Stimulated activated effector memory CD8-positive, alpha-beta T cell treated with anti-CD3 and anti-CD28 coated beads, Interleukin-12 subunit alpha, Interleukin-12 subunit beta, amount 100 ng/mL, for 72 hours (primary cell): ENCODE measurements around the gene LCN15.
"Not testable (repeated sequence)": the region's sequence is repeated elsewhere in the genome, so short reads cannot be mapped to it uniquely, and the experiment has no call there.

Source experiments
- ATAC-seq: fragments of 150-1000 bp; cut with Tn5 transposase; 2 replicates; pipeline ENCODE4 v1.10.0; 2021
- DNase-seq, 2 donors: peaks; one replicate each; pipeline ENCODE4 v3.0.0; 2021 to 2022; ENCODE audit warnings: low spot score in 2 of 2
- H3K27ac Mint-ChIP-seq: one replicate; pipeline ENCODE4 v1.8.0; 2022; ENCODE audit warnings: mild to moderate bottlenecking, mixed read lengths
- H3K36me3 Mint-ChIP-seq: one replicate; pipeline ENCODE4 v1.8.0; 2022; ENCODE audit warnings: mild to moderate bottlenecking, mixed read lengths
- H3K4me1 Mint-ChIP-seq: one replicate; pipeline ENCODE4 v1.8.0; 2022; ENCODE audit warnings: mixed read lengths
- H3K4me3 Mint-ChIP-seq: one replicate; pipeline ENCODE4 v1.8.0; 2022; ENCODE audit warnings: mild to moderate bottlenecking, mixed read lengths
- H3K9me3 Mint-ChIP-seq: one replicate; pipeline ENCODE4 v1.8.0; 2022; ENCODE audit warnings: mixed read lengths

Gene LCN15

GRCh38 chr9:136720898-136721338 is 43.4 kb downstream of the LCN15 start:
- ATAC-seq (no peak), DNase-seq (no peak)
- H3K9me3 Mint-ChIP-seq = no peaks in the 10 kb centered on the region
- H3K36me3 Mint-ChIP-seq = peaks cover 51% of the 10 kb centered on the region
- peak overlapping the region; percentile 79 for H3K27ac Mint-ChIP-seq
- peaks cover 18% of the 10 kb centered on the region for H3K4me1 Mint-ChIP-seq
- no peak overlapping the region for H3K4me3 Mint-ChIP-seq

- ATAC-seq = no peak
- Mint-ChIP-seq H3K36me3 (peaks cover 46% of the 10 kb centered on the region), H3K27ac (no peak overlapping the region), H3K4me1 (peaks cover 18% of the 10 kb centered on the region), H3K9me3 (no peaks in the 10 kb centered on the region), H3K4me3 (no peak overlapping the region)
- DNase-seq = no peak
These were observed 43.9 kb downstream of the LCN15 start for GRCh38 chr9:136720251-136720897.

- DNase-seq (no peak), ATAC-seq (peak; percentile 4)
- Mint-ChIP-seq H3K4me1 (peaks cover 15% of the 10 kb centered on the region), H3K4me3 (no peak overlapping the region), H3K27ac (no peak overlapping the region), H3K9me3 (no peaks in the 10 kb centered on the region), H3K36me3 (peaks cover 36% of the 10 kb centered on the region)
These were observed 45.0 kb downstream of the LCN15 start for GRCh38 chr9:136719195-136719880.

DNA sequence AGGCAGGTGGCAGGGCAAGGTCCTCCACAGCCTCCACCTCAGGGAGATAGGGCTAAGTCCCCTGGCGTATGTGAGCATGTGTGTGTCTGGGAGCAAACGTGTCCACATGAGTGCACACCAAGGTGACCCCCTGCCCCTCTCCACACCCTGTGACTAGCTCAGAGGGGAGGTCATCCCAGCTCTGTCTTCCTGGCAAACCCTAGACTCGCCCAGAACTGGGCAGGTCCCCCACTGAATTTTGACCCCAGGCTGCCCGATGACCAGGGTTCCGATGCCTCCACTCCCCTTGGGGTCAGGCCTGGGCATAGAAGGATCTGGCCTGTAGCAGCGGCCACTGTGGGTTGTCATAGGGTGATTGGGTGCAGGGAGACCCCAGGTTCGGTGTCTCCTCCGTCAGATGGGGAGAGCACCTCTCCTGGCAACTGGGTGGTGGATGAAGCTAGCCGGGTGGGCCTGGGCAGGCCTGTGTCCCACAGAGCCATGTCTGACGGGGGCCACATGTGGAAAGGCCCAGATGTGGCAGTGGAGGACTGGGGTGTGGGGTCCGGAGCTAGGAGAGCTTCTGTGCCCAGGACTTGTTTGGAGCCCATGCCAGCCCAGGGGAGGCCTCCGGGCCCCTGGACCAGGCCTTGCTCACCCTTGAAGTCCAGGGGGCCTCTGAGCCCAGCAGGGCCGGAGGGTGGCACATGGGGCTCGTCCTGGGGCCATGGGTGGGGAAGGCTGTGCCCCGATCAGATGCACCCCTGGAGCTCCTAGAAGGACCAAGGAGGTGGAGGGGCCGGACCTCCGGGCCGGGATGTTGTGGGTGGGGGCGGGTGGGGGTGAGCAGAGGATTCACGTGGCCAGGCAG is 45.7 kb downstream of the LCN15 start:
- Mint-ChIP-seq H3K4me1 (peaks cover 8% of the 10 kb centered on the region), H3K4me3 (no peak overlapping the region), H3K9me3 (no peaks in the 10 kb centered on the region), H3K27ac (peak overlapping the region; percentile 34), H3K36me3 (peaks cover 28% of the 10 kb centered on the region)
- DNase-seq (no peak), ATAC-seq (no peak)

- peaks cover 6% of the 10 kb centered on the region for H3K4me1 Mint-ChIP-seq
- no peak overlapping the region for H3K4me3 Mint-ChIP-seq
- DNase-seq (no peak), ATAC-seq (no peak)
- no peaks in the 10 kb centered on the region for H3K9me3 Mint-ChIP-seq
- H3K27ac Mint-ChIP-seq = no peak overlapping the region
- peaks cover 16% of the 10 kb centered on the region for H3K36me3 Mint-ChIP-seq
These were observed 46.9 kb downstream of the LCN15 start for GRCh38 chr9:136717399-136717798.

DNA sequence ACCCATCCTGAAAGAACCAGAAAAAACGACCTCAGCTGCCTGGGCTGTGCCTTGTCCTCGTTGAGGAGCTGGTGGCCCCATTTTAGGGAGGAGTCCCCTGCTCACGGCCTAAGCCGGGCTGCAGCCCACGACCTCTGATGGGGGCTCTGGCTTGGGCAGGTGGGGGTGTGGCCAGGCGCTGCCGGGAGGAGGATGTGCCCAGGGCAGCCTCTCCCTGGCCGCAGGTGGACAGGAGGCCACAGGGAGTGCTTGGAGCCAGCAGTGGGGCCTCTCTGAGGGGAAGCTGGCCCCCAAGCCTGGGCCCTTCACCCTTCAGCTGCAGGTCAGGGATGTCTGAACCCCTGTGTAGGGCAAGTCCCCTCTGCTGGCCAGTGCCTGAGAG is 49.4 kb downstream of the LCN15 start:
- no peak overlapping the region for H3K27ac Mint-ChIP-seq
- DNase-seq = no peak
- H3K4me1 Mint-ChIP-seq = peaks cover 5% of the 10 kb centered on the region
- no peak overlapping the region for H3K4me3 Mint-ChIP-seq
- no peak for ATAC-seq
- no peaks in the 10 kb centered on the region for H3K36me3 Mint-ChIP-seq
- no peaks in the 10 kb centered on the region for H3K9me3 Mint-ChIP-seq

- H3K4me1 Mint-ChIP-seq = peaks cover 5% of the 10 kb centered on the region
- ATAC-seq = no peak
- no peak overlapping the region for H3K27ac Mint-ChIP-seq
- no peak overlapping the region for H3K4me3 Mint-ChIP-seq
- DNase-seq = no peak
- H3K9me3 Mint-ChIP-seq = no peaks in the 10 kb centered on the region
- H3K36me3 Mint-ChIP-seq = no peaks in the 10 kb centered on the region
These were observed 50.0 kb downstream of the LCN15 start for GRCh38 chr9:136714096-136714892.

DNA sequence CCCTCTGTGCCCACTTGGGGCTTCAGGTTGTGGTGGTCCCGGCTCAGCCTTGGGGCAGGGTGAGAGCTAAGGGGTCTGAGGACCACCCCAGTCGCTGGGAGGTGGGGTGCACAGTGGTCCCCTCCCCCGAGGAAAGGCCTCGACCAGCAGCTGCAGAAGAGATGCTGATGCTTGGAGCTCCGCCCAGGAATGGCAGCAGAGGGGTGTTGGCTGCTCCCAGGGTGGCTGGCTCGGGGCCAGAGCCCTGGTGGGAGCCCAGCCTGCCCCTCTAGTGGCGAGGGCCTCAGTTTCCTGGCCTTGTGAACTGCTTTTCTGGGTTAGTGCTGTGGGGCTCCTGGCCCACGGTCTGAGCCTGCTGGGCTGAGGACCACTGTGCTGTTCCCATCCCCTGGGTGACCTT is 50.8 kb downstream of the LCN15 start:
- no peaks in the 10 kb centered on the region for H3K9me3 Mint-ChIP-seq
- DNase-seq (no peak), ATAC-seq (no peak)
- no peaks in the 10 kb centered on the region for H3K36me3 Mint-ChIP-seq
- peaks cover 5% of the 10 kb centered on the region for H3K4me1 Mint-ChIP-seq
- no peak overlapping the region for H3K4me3 Mint-ChIP-seq
- no peak overlapping the region for H3K27ac Mint-ChIP-seq

DNA sequence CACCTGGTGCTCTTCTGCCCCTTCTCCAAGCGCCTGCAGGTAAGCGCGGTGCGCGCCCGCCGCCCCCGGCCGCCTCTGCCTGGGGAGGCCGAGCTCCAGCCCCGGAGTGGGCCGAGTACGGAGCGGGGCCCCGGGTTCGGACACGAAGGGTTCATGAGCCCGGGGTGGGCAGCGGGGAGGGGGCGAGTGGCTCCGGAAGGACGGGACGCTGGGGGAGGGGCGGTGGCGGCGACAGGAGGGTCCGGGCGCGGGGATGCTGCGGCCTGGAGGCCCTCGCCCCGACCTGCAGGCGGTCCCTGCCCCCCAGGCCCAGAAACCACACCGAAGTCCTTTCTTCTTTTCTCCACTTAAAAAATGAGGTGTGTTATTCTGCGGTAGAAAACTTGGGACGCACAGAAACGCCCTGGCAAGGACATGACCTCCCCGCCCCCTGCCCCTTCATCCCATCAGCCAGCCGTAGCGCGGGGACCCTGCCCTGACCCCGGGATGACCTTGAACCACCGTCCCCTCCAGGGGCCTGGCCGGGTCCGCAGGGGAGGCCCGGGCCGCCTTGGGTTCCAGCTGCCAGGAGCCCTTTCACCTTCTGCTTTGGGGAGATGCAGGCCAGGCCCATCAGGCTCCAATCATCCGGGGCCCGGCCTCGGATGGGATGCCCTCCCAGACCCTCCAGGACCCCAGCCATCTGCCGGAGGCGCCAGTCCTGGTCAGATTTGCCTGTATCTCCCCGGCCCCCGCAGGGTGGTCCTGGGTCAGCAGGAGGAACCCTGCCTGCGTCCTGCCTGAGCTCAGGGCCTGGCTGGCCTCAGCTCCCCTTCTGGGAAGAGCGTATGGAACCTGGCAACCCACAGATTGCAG is 51.4 kb downstream of the LCN15 start:
- no peaks in the 10 kb centered on the region for H3K9me3 Mint-ChIP-seq
- no peaks in the 10 kb centered on the region for H3K36me3 Mint-ChIP-seq
- ATAC-seq (no peak), DNase-seq (no peak)
- H3K4me3 Mint-ChIP-seq = no peak overlapping the region
- no peak overlapping the region for H3K27ac Mint-ChIP-seq
- peaks cover 5% of the 10 kb centered on the region for H3K4me1 Mint-ChIP-seq

GRCh38 chr9:136711751-136712689 is 52.3 kb downstream of the LCN15 start, which contains the start of gene DIPK1B:
Gene DIPK1B, plus strand, starts transcription at chr9:136712572. Its CDS starts 94 bp downstream, at chr9:136712666.
- ATAC-seq = no peak
- no peaks in the 10 kb centered on the region for H3K36me3 Mint-ChIP-seq
- H3K4me1 Mint-ChIP-seq = peaks cover 5% of the 10 kb centered on the region
- H3K27ac Mint-ChIP-seq = no peak within 1 kb of the TSS
- H3K9me3 Mint-ChIP-seq = no peaks in the 10 kb centered on the region
- no peak for DNase-seq
- H3K4me3 Mint-ChIP-seq = peak within 1 kb of the TSS; percentile 60

DNA sequence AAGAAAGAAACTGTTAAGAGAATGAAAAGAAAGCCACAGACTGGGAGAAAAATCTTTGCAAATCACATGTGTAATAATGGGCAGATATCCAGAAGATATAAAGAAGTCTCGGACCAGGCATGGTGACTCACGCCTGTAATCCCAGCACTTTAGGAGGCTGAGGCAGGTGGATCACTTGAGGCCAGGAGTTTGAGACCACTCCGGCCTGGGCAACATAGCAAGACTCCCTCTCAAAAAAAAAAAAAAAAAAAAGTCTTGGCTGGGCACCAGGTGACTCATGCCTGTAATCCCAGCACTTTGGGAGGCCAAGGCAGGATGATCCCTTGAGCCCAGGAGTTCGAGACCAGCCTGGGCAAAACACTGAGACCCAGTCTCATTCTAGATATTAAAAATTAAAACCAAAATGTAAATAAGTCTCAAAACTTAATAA is 53.1 kb downstream of the LCN15 start:
- not testable (repeated sequence) for H3K36me3 Mint-ChIP-seq, DNase-seq, H3K9me3 Mint-ChIP-seq, ATAC-seq, H3K4me1 Mint-ChIP-seq, H3K27ac Mint-ChIP-seq
- H3K4me3 Mint-ChIP-seq = peak overlapping the region; percentile 60

- DNase-seq (no peak), ATAC-seq (no peak)
- Mint-ChIP-seq H3K4me1 (peaks cover 5% of the 10 kb centered on the region), H3K4me3 (peak overlapping the region; percentile 60), H3K36me3 (no peaks in the 10 kb centered on the region), H3K27ac (no peak overlapping the region), H3K9me3 (no peaks in the 10 kb centered on the region)
These were observed 53.8 kb downstream of the LCN15 start for GRCh38 chr9:136710543-136710942.
